ENCODE results near the gene ZNF423.
A peak's percentile ranks its signal among the peaks of the same experiment; 100 is the strongest.

ZNF423 gene

GRCh38 chr16:49637511-49637910, 218.4 kb downstream of the ZNF423 start:
- TF ChIP-seq GATA3 (IDR thresholded peaks at IDR 0.05; ENCODE audit: low read depth, low read length) (no peak), GATA2 (IDR thresholded peaks at IDR 0.05; ENCODE audit: low read depth, low read length) (no peak)

GRCh38 chr16:49636608-49637007, 219.3 kb downstream of the ZNF423 start:
- TF ChIP-seq GATA3 (IDR thresholded peaks at IDR 0.05; ENCODE audit: low read depth, low read length): no peak
- TF ChIP-seq GATA2 (IDR thresholded peaks at IDR 0.05; ENCODE audit: low read depth, low read length): no peak

- TF ChIP-seq GATA2 (IDR thresholded peaks at IDR 0.05; ENCODE audit: low read depth, low read length) (no peak), GATA3 (IDR thresholded peaks at IDR 0.05; ENCODE audit: low read depth, low read length) (no peak)
These were observed 220.0 kb downstream of the ZNF423 start for GRCh38 chr16:49635591-49636581.

GRCh38 chr16:49635009-49635350, 220.9 kb downstream of the ZNF423 start:
- TF ChIP-seq GATA2 (IDR thresholded peaks at IDR 0.05; ENCODE audit: low read depth, low read length) (peak; percentile 66), GATA3 (IDR thresholded peaks at IDR 0.05; ENCODE audit: low read depth, low read length) (no peak; the same call in 1 of the 2 replicates)

- TF ChIP-seq GATA3 (IDR thresholded peaks at IDR 0.05; ENCODE audit: low read depth, low read length) (no peak), GATA2 (IDR thresholded peaks at IDR 0.05; ENCODE audit: low read depth, low read length) (no peak)
These were observed 221.5 kb downstream of the ZNF423 start for GRCh38 chr16:49634235-49635008.

- no peak for TF ChIP-seq GATA2 (IDR thresholded peaks at IDR 0.05; ENCODE audit: low read depth, low read length)
- no peak for TF ChIP-seq GATA3 (IDR thresholded peaks at IDR 0.05; ENCODE audit: low read depth, low read length)
These were observed 223.1 kb downstream of the ZNF423 start for GRCh38 chr16:49632795-49633184.

- no peak for TF ChIP-seq GATA3 (IDR thresholded peaks at IDR 0.05; ENCODE audit: low read depth, low read length)
- no peak for TF ChIP-seq GATA2 (IDR thresholded peaks at IDR 0.05; ENCODE audit: low read depth, low read length)
These were observed 223.7 kb downstream of the ZNF423 start for GRCh38 chr16:49632086-49632794.

- no peak for TF ChIP-seq GATA2 (IDR thresholded peaks at IDR 0.05; ENCODE audit: low read depth, low read length)
- TF ChIP-seq GATA3 (IDR thresholded peaks at IDR 0.05; ENCODE audit: low read depth, low read length): no peak
These were observed 224.5 kb downstream of the ZNF423 start for GRCh38 chr16:49631187-49632041.

- TF ChIP-seq GATA2 (IDR thresholded peaks at IDR 0.05; ENCODE audit: low read depth, low read length) (no peak), GATA3 (IDR thresholded peaks at IDR 0.05; ENCODE audit: low read depth, low read length) (no peak)
These were observed 225.1 kb downstream of the ZNF423 start for GRCh38 chr16:49630783-49631182.

- TF ChIP-seq GATA2 (IDR thresholded peaks at IDR 0.05; ENCODE audit: low read depth, low read length) (no peak), GATA3 (IDR thresholded peaks at IDR 0.05; ENCODE audit: low read depth, low read length) (no peak)
These were observed 226.1 kb downstream of the ZNF423 start for GRCh38 chr16:49629851-49630250.

- TF ChIP-seq GATA3 (IDR thresholded peaks at IDR 0.05; ENCODE audit: low read depth, low read length) (no peak), GATA2 (IDR thresholded peaks at IDR 0.05; ENCODE audit: low read depth, low read length) (no peak)
These were observed 227.8 kb downstream of the ZNF423 start for GRCh38 chr16:49628148-49628547.

- TF ChIP-seq GATA3 (IDR thresholded peaks at IDR 0.05; ENCODE audit: low read depth, low read length): no peak
- TF ChIP-seq GATA2 (IDR thresholded peaks at IDR 0.05; ENCODE audit: low read depth, low read length): no peak
These were observed 230.4 kb downstream of the ZNF423 start for GRCh38 chr16:49625311-49626065.

All from SH-SY5Y (cell line).